LNCaP clone FGC (cell line): ENCODE measurements around the gene WDR74.

ENCODE experiments used
- DNase-seq: peaks from one replicate; pipeline ENCODE4 v3.0.0-alpha.2; 2011; ENCODE audit warnings: low read depth
- H3K4me3 ChIP-seq: 2 replicates; pipeline ENCODE4 v1.5.1; 2011; ENCODE audit warnings: mild to moderate bottlenecking, low read depth, low read length, control low read depth
- TF ChIP-seq, protein P1 (sequence below): IDR thresholded peaks from 2 replicates; pipeline ENCODE4 v1.5.1; 2012; ENCODE audit warnings: mild to moderate bottlenecking; ENCODE audit not compliant: control insufficient read depth, insufficient read depth; ENCODE audit errors: extremely low read depth

The WDR74 gene

DNA sequence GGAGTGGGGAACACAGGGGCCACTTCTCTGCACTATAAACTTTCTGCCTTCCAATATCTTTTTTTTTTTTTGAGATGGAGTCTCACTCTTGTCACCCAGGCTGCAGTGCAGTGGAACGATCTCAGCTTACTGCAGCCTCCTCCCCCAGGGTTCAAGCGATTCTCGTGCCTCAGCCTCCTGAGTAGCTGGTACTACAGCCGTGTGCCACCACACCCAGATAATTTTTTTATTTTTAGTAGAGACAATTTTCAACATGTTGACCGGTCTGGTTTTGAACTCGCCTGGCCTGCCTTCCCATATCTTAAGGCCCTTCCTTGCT is 43.0 kb upstream of the WDR74 start:
- TF ChIP-seq, protein P1, sequence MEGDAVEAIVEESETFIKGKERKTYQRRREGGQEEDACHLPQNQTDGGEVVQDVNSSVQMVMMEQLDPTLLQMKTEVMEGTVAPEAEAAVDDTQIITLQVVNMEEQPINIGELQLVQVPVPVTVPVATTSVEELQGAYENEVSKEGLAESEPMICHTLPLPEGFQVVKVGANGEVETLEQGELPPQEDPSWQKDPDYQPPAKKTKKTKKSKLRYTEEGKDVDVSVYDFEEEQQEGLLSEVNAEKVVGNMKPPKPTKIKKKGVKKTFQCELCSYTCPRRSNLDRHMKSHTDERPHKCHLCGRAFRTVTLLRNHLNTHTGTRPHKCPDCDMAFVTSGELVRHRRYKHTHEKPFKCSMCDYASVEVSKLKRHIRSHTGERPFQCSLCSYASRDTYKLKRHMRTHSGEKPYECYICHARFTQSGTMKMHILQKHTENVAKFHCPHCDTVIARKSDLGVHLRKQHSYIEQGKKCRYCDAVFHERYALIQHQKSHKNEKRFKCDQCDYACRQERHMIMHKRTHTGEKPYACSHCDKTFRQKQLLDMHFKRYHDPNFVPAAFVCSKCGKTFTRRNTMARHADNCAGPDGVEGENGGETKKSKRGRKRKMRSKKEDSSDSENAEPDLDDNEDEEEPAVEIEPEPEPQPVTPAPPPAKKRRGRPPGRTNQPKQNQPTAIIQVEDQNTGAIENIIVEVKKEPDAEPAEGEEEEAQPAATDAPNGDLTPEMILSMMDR: no peak
- DNase-seq: no peak
- peak overlapping the region; percentile 79 for H3K4me3 ChIP-seq

DNA sequence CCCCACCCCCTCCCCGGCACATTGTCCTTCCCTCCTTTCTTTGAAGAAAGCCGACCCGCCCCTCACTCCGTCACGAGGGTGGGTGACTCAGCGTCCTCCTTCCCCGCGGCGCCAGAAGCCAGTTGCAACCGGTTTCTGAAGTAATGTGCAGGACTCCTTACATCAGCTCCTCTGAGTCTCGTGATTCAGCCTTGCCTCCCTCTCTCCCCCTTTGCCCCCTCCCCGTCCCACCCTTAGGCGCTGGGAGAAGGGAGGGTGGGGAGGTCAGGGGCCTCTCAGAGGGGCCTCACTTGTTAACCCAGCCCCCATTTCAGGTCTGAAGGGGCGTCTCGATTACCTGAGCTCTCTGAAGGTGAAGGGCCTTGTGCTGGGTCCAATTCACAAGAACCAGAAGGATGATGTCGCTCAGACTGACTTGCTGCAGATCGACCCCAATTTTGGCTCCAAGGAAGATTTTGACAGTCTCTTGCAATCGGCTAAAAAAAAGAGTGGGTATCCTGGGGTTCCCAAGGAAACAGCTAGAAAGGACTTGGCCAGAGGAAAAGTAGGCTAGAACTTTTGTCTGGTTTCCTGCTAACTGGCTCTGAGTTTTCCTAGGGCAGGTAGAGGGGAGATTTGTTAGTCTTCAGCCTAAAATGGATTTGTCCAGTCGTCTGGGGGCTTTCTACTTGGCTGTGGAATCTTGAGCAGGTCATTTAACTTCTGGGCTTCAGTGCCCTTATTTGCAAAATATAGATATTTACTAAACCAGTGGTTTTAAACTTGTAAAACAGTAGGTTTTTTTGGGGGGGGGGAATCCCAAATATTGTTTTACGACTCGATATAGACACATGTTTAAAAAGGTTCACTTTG is 42.4 kb upstream of the WDR74 start:
- TF ChIP-seq, protein P1: no peak
- peak overlapping the region; percentile 79 for H3K4me3 ChIP-seq
- DNase-seq: peak; percentile 89

DNA sequence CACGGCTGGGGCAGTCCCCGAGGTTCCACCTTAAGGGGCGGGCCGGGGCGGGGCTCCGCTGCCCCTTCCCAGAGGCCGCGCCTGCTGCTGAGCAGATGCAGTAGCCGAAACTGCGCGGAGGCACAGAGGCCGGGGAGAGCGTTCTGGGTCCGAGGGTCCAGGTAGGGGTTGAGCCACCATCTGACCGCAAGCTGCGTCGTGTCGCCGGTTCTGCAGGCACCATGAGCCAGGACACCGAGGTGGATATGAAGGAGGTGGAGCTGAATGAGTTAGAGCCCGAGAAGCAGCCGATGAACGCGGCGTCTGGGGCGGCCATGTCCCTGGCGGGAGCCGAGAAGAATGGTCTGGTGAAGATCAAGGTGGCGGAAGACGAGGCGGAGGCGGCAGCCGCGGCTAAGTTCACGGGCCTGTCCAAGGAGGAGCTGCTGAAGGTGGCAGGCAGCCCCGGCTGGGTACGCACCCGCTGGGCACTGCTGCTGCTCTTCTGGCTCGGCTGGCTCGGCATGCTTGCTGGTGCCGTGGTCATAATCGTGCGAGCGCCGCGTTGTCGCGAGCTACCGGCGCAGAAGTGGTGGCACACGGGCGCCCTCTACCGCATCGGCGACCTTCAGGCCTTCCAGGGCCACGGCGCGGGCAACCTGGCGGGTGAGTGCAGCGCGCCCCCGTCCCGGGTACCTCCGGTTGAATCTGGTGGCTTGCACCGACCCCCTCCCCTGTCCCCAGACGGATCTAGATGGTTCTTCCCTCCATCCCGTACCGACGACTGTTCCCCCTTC is 41.6 kb upstream of the WDR74 start, which contains the start of gene SLC3A2:
Gene SLC3A2, plus strand, starts transcription at position 94 of the 776 bp plus-strand sequence. Its CDS starts 128 bp downstream, at position 222.
- DNase-seq: peak; percentile 69
- TF ChIP-seq, protein P1: peak; percentile 87
- peak within 1 kb of the TSS; percentile 79 for H3K4me3 ChIP-seq

DNA sequence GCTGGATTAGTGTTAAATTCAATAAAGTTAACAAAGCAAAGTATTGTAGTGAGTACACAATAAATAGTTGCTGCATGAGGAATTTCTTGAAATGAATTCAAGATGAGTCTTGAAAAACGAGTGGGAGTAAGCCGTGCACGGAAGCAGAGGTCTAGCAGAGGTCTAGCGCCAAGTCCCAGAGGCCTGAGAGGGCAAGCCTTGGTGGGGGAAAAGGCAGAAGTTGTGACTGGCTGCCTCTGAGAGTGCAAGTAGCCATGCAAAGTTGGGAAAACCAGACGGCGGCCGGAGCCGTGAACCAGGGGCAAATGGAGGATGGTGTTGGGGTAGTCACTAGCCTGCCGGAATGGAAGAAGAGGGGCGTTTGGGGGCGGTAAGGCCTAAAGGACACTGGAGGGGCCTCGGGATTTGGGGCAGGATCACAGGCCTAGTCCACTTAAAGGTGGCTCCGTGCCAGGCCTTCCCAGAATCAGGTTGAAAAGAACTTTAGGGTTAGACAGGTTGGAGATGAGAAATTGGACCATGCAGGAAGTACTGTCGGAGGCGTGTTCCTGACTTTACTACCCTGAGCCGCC is 40.9 kb upstream of the WDR74 start:
- DNase-seq: no peak
- H3K4me3 ChIP-seq: peak overlapping the region; percentile 79
- TF ChIP-seq, protein P1: no peak

DNA sequence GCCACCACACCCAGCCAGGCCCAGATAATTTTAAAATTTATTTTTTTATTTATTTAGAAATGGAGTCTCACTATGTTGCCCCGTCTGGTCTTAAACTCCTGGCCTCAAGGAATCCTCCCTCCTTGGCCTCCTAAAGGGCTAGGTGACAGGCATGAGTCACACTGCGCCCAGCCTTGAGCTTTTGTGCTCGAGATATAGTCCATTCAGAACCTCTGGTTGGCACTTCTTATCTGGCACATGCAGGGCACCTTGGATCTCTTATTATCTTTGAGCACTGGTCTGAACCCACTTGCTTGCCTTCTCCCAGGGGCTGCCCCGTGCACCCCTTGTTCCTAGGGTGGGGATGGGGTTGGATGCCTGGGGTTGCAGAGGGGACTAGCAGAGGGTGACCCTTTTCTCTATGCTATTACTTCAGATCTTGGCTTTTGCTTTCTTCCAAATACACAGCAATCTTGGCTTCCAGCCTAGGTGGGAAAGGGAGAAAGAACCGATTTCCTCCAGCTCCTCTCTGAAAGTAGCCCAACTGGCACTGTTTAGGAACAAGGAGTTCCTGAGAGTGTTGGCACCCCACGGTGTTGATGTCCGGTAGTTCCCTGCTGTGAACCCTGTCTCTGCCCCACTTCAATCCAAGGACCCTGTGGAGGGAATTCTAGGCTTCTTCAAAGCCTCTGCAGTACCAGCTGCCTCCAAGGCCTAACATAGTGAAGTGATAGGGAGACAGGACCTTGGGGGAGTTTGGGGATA is 40.0 kb upstream of the WDR74 start:
- TF ChIP-seq, protein P1: no peak
- no peak overlapping the region for H3K4me3 ChIP-seq
- no peak for DNase-seq

DNA sequence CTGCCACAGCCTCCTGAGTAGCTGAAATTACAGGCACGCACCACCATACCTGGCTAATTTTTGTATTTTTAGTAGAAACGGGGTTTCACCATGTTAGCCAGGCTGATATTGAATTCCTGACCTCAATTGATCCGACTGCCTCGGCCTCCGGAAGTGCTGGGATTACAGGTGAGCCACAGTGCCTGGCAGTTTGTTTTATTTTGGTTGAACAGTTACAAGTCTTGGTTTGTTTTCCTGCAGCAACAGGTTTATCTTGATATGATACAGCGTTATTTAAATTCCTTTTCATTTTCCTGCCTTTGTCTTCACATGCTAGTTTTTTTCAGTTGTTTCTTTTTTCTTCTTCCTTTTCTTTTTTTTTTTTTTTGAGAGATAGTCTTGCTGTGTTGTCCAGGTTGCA is 37.3 kb upstream of the WDR74 start:
- H3K4me3 ChIP-seq: no peak overlapping the region
- DNase-seq: no peak
- TF ChIP-seq, protein P1: no peak
